ENCODE results near the gene GBGT1. TPM values are rescaled to one million over a fixed set of nuclear protein-coding genes. Genes with fewer than 3 reads are reported as not detected.

GBGT1 gene
- total RNA-seq, 1 donor from 2014 or later: 1.1 TPM

GRCh38 chr9:133129001-133129795 is 34.5 kb downstream of the GBGT1 start:
- Histone ChIP-seq H3K4me3 (ENCODE audit: low read depth, low read length) (no peak overlapping the region), H3K36me3 (ENCODE audit: control insufficient read depth, insufficient read depth, low read length) (peaks cover 2% of the 10 kb centered on the region), H3K27me3 (ENCODE audit: control insufficient read depth, insufficient read depth, low read length) (no peaks in the 10 kb centered on the region)
- FAIRE-seq: no peak
- TF ChIP-seq CTCF (IDR thresholded peaks at IDR 0.05; ENCODE audit: insufficient read depth, low read length, severe bottlenecking): no peak
- no peak for DNase-seq (ENCODE audit: low read depth)

- H3K4me3 ChIP-seq (ENCODE audit: low read depth, low read length): no peak overlapping the region
Measured at GRCh38 chr9:133128152-133128551, 35.6 kb downstream of the GBGT1 start.

GRCh38 chr9:133127340-133127981 is 36.3 kb downstream of the GBGT1 start:
- H3K36me3 ChIP-seq (ENCODE audit: control insufficient read depth, insufficient read depth, low read length): peaks cover 2% of the 10 kb centered on the region
- H3K27me3 ChIP-seq (ENCODE audit: control insufficient read depth, insufficient read depth, low read length): no peaks in the 10 kb centered on the region
- no peak for TF ChIP-seq CTCF (IDR thresholded peaks at IDR 0.05; ENCODE audit: insufficient read depth, low read length, severe bottlenecking)
- peak; percentile 95 for DNase-seq (ENCODE audit: low read depth)
- no peak overlapping the region for H3K4me3 ChIP-seq (ENCODE audit: low read depth, low read length)
- FAIRE-seq: no peak

More at GRCh38 chr9:133128152-133128551, 35.6 kb downstream of the GBGT1 start:
- no peak for DNase-seq (ENCODE audit: low read depth)
- H3K36me3 ChIP-seq (ENCODE audit: control insufficient read depth, insufficient read depth, low read length): peaks cover 2% of the 10 kb centered on the region
- H3K27me3 ChIP-seq (ENCODE audit: control insufficient read depth, insufficient read depth, low read length): no peaks in the 10 kb centered on the region
- TF ChIP-seq CTCF (IDR thresholded peaks at IDR 0.05; ENCODE audit: insufficient read depth, low read length, severe bottlenecking): no peak
- no peak for FAIRE-seq

DNA sequence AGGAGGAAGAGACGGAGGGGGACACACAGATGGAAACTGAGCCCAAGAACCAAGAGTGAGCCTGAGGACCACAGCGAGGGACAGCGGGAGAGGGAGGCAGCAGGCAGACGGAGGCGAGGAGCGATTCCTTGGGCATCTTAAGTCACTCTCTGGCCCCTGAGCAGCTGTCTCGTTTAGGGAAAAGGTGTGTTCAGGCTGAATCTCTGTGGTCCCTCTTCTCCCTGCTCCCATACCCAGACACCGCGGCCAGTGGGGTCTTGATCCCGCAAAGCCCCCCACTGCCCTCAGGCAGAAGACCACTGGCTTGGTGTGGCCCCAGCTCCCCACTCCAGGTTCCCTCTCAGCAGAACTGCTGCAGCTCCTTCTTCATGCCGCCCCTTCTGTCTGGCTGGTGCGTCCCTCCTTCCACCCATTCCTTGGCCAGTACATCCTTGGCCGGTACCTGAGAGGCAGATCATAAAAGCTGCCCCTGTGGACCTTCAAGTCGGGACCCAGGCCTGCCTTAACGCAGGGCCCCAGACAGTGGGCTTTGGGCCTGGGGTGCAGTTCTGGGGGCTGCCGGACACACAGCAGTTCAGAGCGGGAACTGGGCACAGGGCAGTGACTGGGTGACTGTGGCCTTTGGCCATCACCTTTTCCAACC is 36.9 kb downstream of the GBGT1 start:
- Histone ChIP-seq H3K27me3 (ENCODE audit: control insufficient read depth, insufficient read depth, low read length) (no peaks in the 10 kb centered on the region), H3K4me3 (ENCODE audit: low read depth, low read length) (no peak overlapping the region), H3K36me3 (ENCODE audit: control insufficient read depth, insufficient read depth, low read length) (no peaks in the 10 kb centered on the region)
- no peak for TF ChIP-seq CTCF (IDR thresholded peaks at IDR 0.05; ENCODE audit: insufficient read depth, low read length, severe bottlenecking)
- FAIRE-seq: no peak
- DNase-seq (ENCODE audit: low read depth): no peak

GRCh38 chr9:133125941-133126696 is 37.6 kb downstream of the GBGT1 start:
- no peak for TF ChIP-seq CTCF (IDR thresholded peaks at IDR 0.05; ENCODE audit: insufficient read depth, low read length, severe bottlenecking)
- Histone ChIP-seq H3K27me3 (ENCODE audit: control insufficient read depth, insufficient read depth, low read length) (no peaks in the 10 kb centered on the region), H3K36me3 (ENCODE audit: control insufficient read depth, insufficient read depth, low read length) (no peaks in the 10 kb centered on the region), H3K4me3 (ENCODE audit: low read depth, low read length) (no peak overlapping the region)
- no peak for DNase-seq (ENCODE audit: low read depth)
- no peak for FAIRE-seq
